ENCODE measurements around the gene PSMF1. TPM values are rescaled to one million over a fixed set of nuclear protein-coding genes. Genes with fewer than 3 reads are reported as not detected.
A peak's percentile ranks its signal among the peaks of the same experiment; 100 is the strongest.
"Not testable (repeated sequence)": the region's sequence is repeated elsewhere in the genome, so short reads cannot be mapped to it uniquely, and the experiment has no call there.

Gene PSMF1
- total RNA-seq, 2 donors from 2014 or later: 32.9 to 53.1 TPM

DNA sequence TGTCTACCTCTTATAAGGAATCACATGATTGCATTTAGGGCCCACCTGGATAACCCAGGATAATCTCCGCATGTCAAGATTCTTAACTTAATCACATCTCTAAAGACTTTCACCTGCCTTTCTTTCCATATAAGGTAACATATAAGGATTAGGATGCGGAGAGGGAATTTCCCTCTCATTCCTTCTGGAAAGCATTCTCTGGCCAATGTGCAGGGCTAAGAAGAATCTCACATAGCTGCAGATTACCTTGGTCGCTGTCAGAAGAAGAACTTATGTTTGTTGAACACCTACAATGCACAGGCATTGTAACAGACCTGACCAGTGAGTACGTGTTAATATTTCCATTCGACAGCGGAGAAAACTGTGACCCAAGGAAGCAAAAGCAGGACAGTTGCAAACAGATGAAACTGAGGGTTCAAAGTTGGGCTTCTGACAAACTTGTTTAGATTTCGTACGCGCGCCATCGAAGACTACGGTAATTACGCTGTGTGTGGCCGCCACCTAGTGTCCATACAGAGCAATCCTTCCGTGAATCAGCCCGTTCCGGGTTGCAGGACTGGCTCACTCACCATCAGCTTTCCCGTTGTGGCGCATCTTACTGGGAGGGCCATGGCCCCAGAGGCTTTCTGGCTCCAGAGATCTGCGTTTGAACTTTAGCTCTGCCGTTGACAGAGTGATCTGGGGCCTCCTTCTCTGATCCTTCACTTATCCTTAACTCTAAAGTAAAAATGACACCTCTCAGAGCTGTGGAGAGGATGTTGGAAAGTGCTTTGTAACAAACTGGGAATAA lies 94.4 kb downstream of the PSMF1 start:
- no peak overlapping the region for H3K4me3 ChIP-seq
- intact Hi-C loops (cut with DNase I): no loop called here

DNA sequence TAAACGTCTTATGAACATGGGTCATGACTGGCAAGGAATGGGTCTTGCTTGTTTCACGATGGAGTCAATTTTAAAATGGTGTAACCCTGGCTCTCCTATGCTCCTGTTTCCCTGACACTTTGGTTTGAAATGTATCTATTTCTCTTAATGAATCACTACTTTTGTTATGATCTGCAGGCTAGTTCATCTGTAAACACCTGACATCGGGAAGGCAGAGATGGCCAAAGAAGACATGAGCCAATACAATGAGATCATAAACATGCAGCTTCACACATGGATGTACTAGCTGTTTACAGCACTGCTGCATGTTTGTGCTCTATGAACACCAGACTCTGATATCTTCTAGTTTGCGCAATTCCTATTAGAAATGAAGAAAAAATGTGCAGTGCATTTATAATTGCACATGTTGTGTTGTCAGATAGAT lies 96.4 kb downstream of the PSMF1 start:
- H3K9me3 ChIP-seq: no peaks in the 10 kb centered on the region
- TF ChIP-seq POLR2A (IDR thresholded peaks at IDR 0.05) (no peak), CTCF (IDR thresholded peaks at IDR 0.05) (no peak)
- DNase-seq (no peak), ATAC-seq (no peak)
- H3K36me3 ChIP-seq (replicated peaks in 1 of 2; ENCODE audit: insufficient read depth in 1 of 2, low read depth in 2 of 2): no peaks in the 10 kb centered on the region
- no peak overlapping the region for H3K4me3 ChIP-seq
- H3K4me1 ChIP-seq: no peaks in the 10 kb centered on the region
- no peak overlapping the region for H3K27ac ChIP-seq
- intact Hi-C loops (cut with DNase I): no loop called here
- H3K27me3 ChIP-seq: peaks cover 0 to 3% of the 10 kb centered on the region in 2 donors
- 54 to 58% methylated on average over 4 of the region's 4 CpGs for WGBS, 2 donors

More for the DNA sequence above, 94.4 kb downstream of the PSMF1 start:
- no peak overlapping the region for H3K27ac ChIP-seq
- TF ChIP-seq POLR2A (IDR thresholded peaks at IDR 0.05): no peak
- peak; percentile 32 to 81 (median 73) for TF ChIP-seq CTCF (IDR thresholded peaks at IDR 0.05)
- peaks cover 0 to 3% of the 10 kb centered on the region in 2 donors for H3K27me3 ChIP-seq
- peak; percentile 91 for ATAC-seq
- 10 to 11% methylated on average over 21 of the region's 21 CpGs for WGBS, 2 donors
- peak; percentile 70 to 76 (median 74) for DNase-seq
- no peaks in the 10 kb centered on the region for H3K9me3 ChIP-seq
- no peaks in the 10 kb centered on the region for H3K4me1 ChIP-seq
- H3K36me3 ChIP-seq (replicated peaks in 1 of 2; ENCODE audit: insufficient read depth in 1 of 2, low read depth in 2 of 2): no peaks in the 10 kb centered on the region

GRCh38 chr20:1215386-1216170 lies 97.2 kb downstream of the PSMF1 start:
- 61 to 70% methylated on average over 11 of the region's 11 CpGs for WGBS, 2 donors
- no peaks in the 10 kb centered on the region for H3K9me3 ChIP-seq
- H3K4me1 ChIP-seq: no peaks in the 10 kb centered on the region
- no peak for ATAC-seq
- TF ChIP-seq POLR2A (IDR thresholded peaks at IDR 0.05) (no peak), CTCF (IDR thresholded peaks at IDR 0.05) (no peak)
- H3K4me3 ChIP-seq: no peak overlapping the region
- intact Hi-C loops (cut with DNase I): no loop called here
- no peaks in the 10 kb centered on the region for H3K36me3 ChIP-seq (replicated peaks in 1 of 2; ENCODE audit: insufficient read depth in 1 of 2, low read depth in 2 of 2)
- H3K27ac ChIP-seq: no peak overlapping the region
- no peak for DNase-seq
- H3K27me3 ChIP-seq: peaks cover 0 to 3% of the 10 kb centered on the region in 2 donors

DNA sequence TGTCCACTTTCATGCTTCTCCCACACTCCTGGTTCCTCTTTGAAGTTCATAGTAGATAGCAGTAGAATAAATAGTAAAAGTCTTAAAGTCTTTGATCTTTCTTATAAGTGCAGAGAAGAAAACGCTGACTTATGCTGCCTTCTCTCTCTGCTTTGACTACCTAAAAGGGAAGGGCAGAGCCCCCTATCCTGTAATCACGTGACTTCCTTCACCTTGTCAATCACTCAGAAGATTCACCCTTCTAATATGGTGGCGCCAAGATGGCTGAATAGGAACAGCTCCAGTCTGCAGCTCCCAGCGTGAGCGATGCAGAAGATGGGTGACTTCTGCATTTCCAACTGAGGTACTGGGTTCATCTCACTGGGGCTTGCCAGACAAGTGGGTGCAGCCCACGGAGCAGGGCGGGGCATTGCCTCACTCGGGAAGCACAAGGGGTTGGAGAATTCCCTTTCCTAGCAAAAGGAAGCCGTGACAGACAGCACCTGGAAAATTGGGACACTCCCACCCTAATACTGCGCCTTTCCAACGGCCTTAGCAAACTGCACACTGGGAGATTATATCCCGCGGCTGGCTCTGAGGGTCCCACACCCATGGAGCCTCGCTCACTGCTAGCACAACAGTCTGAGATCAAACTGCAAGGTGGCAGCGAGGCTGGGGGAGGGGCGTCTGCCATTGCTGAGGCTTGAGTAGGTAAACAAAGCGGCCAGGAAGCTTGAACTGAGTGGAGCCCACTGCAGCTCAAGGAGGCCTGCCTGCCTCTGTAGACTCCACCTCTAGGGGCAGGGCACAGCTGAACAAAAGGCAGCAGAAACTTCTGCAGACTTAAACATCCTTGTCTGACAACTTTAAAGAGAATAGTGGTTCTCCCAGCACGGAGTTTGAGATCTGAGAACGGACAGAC lies 98.4 kb downstream of the PSMF1 start:
- H3K4me1 ChIP-seq; DNase-seq; intact Hi-C loops (cut with DNase I); H3K27me3 ChIP-seq; ATAC-seq; H3K36me3 ChIP-seq (replicated peaks in 1 of 2; ENCODE audit: insufficient read depth in 1 of 2, low read depth in 2 of 2); H3K4me3 ChIP-seq; H3K9me3 ChIP-seq; H3K27ac ChIP-seq: not testable (repeated sequence)
- WGBS, 2 donors: 54 to 62% methylated on average over 11 to 18 of the region's 19 CpGs

Other genes with a start within 250 kb of the PSMF1 start
- gene ANGPT4, start 202.3 kb upstream of the PSMF1 start, total RNA-seq: under 1 TPM; under 0.01 to 0.66 TPM
- not detected for gene RSPO4, start 116.3 kb upstream of the PSMF1 start, total RNA-seq
- gene TMEM74B, start 66.4 kb downstream of the PSMF1 start, total RNA-seq: not detected
- gene C20orf202, start 84.9 kb downstream of the PSMF1 start, total RNA-seq: not detected
- not detected for gene RAD21L1, start 107.4 kb downstream of the PSMF1 start, total RNA-seq
- gene SNPH, start 147.7 kb downstream of the PSMF1 start, total RNA-seq: 1 to 10 TPM; 3.3 to 3.4 TPM
- gene SDCBP2, start 210.5 kb downstream of the PSMF1 start, total RNA-seq: 10 to 100 TPM; 14.8 to 20.0 TPM